ENCODE measurements around the gene XAGE2.

Gene XAGE2

DNA sequence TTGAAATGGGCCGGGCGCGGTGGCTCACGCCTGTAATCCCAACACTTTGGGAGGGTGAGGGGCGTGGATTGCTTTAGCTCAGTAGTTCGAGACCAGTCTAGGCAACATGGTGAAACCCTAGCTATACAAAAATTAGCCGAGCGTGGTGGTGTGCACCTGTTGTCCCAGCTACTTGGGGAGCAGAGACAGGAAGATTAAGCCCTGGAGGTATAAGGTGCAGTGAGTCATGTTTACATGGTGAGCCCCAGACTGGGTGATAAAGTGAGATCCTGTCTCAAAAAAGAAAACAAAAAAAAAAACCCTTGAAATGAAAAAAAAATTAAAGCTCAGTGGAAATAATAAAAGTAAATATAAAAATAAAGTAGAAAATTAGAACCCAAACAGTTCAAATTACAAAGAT lies 6.9 kb upstream of the XAGE2 start:
- no peaks in the 10 kb centered on the region for H3K27me3 ChIP-seq (ENCODE audit: control insufficient read depth, insufficient read depth, low read length)
- no peak overlapping the region for H3K9ac ChIP-seq (ENCODE audit: low read length)
- no peak overlapping the region for H3K27ac ChIP-seq (ENCODE audit: low read length)
- H3K4me1 ChIP-seq (ENCODE audit: control insufficient read depth, low read depth, low read length): no peaks in the 10 kb centered on the region
- peaks cover 14% of the 10 kb centered on the region for H3K9me3 ChIP-seq (ENCODE audit: control insufficient read depth, low read depth, low read length)
- no peak overlapping the region for H3K4me3 ChIP-seq (ENCODE audit: low read length)
- H3K36me3 ChIP-seq (ENCODE audit: control insufficient read depth, low read depth, low read length): no peaks in the 10 kb centered on the region

DNA sequence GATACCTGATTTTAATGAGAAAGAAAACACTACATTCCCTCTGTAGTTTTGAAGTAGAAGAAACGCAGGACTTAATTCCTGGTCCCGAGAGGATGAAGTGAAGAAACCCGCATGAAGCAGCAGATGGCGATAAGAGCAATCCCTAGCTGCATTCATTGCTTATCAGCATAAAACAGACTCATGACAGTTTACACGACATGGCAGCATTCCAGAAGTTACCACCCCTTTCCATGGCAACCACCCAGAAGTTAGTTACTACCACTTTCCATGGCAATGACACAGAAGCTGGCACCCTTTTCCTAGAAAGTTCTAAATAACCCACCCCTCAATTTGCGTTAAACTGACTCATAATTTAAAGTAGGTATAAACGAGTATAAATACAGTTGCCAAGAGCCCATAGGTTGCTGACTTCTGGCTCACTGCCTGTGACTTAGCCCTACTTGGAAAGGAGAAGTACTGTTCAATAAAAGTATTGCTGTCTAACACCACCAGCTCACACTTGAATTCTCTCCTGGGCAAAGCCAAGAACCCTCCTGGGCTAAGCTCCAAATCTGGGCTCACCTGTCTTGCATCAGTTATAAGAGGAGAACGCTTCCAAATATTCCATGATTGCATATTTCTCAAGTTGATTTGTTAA lies 5.5 kb upstream of the XAGE2 start:
- H3K36me3 ChIP-seq (ENCODE audit: control insufficient read depth, low read depth, low read length): no peaks in the 10 kb centered on the region
- no peak overlapping the region for H3K4me3 ChIP-seq (ENCODE audit: low read length)
- no peaks in the 10 kb centered on the region for H3K4me1 ChIP-seq (ENCODE audit: control insufficient read depth, low read depth, low read length)
- peaks cover 18% of the 10 kb centered on the region for H3K9me3 ChIP-seq (ENCODE audit: control insufficient read depth, low read depth, low read length)
- no peak overlapping the region for H3K27ac ChIP-seq (ENCODE audit: low read length)
- no peak overlapping the region for H3K9ac ChIP-seq (ENCODE audit: low read length)
- no peaks in the 10 kb centered on the region for H3K27me3 ChIP-seq (ENCODE audit: control insufficient read depth, insufficient read depth, low read length)

DNA sequence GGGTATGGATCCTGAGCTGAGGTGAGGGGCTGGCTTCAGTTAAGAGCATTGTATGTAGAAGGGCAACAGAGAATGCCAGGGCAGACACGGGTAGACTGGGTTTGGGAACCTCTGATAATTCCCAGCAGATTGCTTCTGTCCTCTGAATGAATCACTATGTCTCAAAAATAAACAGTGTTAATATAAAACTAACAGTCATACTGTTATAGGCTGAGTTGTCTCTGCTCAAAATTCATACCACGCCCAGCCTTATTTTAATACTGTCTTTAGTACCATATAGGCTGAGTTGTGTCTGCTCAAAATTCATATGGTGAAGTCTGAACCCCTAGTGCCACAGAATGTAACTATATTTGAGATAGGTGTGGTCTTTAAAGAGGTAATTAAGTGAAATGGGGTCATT lies 10.0 kb downstream of the XAGE2 start:
- peaks cover 18% of the 10 kb centered on the region for H3K9me3 ChIP-seq (ENCODE audit: control insufficient read depth, low read depth, low read length)
- H3K27ac ChIP-seq (ENCODE audit: low read length): no peak overlapping the region
- no peaks in the 10 kb centered on the region for H3K4me1 ChIP-seq (ENCODE audit: control insufficient read depth, low read depth, low read length)
- H3K4me3 ChIP-seq (ENCODE audit: low read length): no peak overlapping the region
- H3K27me3 ChIP-seq (ENCODE audit: control insufficient read depth, insufficient read depth, low read length): no peaks in the 10 kb centered on the region
- no peaks in the 10 kb centered on the region for H3K36me3 ChIP-seq (ENCODE audit: control insufficient read depth, low read depth, low read length)
- no peak overlapping the region for H3K9ac ChIP-seq (ENCODE audit: low read length)

DNA sequence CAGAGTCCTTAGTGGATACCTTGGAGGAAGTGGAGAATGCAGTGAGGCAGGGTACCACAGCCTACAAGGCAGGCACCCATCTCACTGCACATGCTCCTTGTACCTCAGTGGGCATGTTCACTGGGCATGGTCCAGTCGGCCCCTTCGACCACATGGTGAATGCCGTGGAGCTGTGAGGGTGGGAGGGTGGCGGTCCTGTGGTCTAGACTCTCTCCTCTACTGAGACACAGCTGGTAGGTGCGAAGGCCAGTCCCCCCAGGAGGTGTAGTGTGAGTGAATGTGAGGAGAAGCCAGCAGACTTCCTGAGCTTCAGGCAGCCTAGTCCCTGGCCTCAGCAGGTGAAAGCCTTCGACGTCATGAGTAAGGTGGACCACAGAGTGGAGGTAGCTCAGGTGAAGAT lies 12.2 kb downstream of the XAGE2 start:
- Histone ChIP-seq H3K9ac (ENCODE audit: low read length) (no peak overlapping the region), H3K9me3 (ENCODE audit: control insufficient read depth, low read depth, low read length) (peaks cover 18% of the 10 kb centered on the region), H3K27me3 (ENCODE audit: control insufficient read depth, insufficient read depth, low read length) (no peaks in the 10 kb centered on the region), H3K4me1 (ENCODE audit: control insufficient read depth, low read depth, low read length) (no peaks in the 10 kb centered on the region), H3K36me3 (ENCODE audit: control insufficient read depth, low read depth, low read length) (no peaks in the 10 kb centered on the region), H3K4me3 (ENCODE audit: low read length) (no peak overlapping the region), H3K27ac (ENCODE audit: low read length) (no peak overlapping the region)

DNA sequence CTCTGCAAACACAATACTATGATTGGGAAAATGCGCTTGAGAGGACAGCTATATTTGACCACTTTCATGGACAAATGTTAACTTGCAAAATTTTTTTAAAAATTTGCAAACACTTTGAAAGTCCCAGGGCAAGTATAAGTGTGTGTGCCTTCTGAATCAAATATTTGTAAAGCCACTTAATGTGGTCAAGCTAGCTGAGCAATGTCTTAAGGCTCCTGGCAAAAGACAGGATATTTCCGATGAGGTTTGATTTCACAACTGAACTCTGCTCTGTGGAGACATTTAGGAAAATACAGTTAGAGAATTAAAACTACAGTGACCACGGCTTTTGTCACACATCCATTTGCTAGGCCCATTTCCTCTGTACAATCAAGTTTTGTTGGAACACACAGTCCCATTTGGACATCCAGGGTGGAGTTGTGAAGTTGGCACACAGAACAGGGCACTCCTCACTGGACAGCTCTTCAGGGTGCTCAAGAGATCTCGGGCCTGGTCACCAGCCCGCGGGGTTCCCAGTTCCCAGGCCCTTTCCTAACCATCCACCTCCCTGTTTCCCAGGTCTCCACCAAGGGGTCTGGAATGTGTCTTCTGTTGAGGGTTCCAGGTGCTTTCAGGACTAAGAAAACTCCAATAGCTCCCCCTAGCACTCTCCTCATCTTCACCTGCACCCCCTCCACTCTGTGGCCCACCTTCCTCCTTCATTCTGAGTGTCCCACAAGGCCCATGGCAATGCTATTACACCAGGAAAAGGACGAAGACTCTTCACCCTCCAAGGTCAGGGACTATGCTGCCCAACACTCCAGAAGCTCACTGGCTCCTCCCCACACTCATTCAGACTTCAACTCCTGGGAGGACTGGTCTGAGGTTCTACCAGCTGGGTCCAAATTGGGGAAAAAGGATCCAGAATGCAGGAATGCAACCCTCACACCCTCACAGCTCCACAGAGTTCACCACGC lies 41.9 kb downstream of the XAGE2 start:
- no peaks in the 10 kb centered on the region for H3K36me3 ChIP-seq (ENCODE audit: control insufficient read depth, low read depth, low read length)
- no peak overlapping the region for H3K9ac ChIP-seq (ENCODE audit: low read length)
- H3K9me3 ChIP-seq (ENCODE audit: control insufficient read depth, low read depth, low read length): peaks cover 8% of the 10 kb centered on the region
- no peaks in the 10 kb centered on the region for H3K27me3 ChIP-seq (ENCODE audit: control insufficient read depth, insufficient read depth, low read length)
- H3K4me1 ChIP-seq (ENCODE audit: control insufficient read depth, low read depth, low read length): no peaks in the 10 kb centered on the region
- H3K4me3 ChIP-seq (ENCODE audit: low read length): no peak overlapping the region
- H3K27ac ChIP-seq (ENCODE audit: low read length): no peak overlapping the region

DNA sequence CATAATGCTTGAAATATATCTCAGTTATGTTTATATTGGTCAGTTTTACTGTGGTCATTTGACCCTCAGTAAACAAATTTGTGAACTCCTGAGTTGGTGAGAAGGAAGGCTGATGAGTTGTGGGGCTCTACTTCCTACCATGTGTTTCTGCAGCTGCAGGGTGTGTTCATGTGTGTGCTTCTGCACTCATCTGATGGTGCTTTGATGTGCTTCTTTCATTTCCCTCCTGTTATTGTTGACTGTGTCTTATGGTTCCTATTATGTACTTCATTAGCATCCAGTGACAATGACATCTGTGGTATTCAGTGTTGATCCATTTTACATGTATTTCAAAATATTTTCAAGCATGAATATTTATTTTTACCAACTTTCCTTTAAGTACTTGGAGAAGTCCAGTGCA lies 46.5 kb downstream of the XAGE2 start:
- Histone ChIP-seq H3K9ac (ENCODE audit: low read length) (no peak overlapping the region), H3K9me3 (ENCODE audit: control insufficient read depth, low read depth, low read length) (peaks cover 3% of the 10 kb centered on the region), H3K27me3 (ENCODE audit: control insufficient read depth, insufficient read depth, low read length) (no peaks in the 10 kb centered on the region), H3K4me1 (ENCODE audit: control insufficient read depth, low read depth, low read length) (no peaks in the 10 kb centered on the region), H3K36me3 (ENCODE audit: control insufficient read depth, low read depth, low read length) (no peaks in the 10 kb centered on the region), H3K27ac (ENCODE audit: low read length) (no peak overlapping the region), H3K4me3 (ENCODE audit: low read length) (no peak overlapping the region)

DNA sequence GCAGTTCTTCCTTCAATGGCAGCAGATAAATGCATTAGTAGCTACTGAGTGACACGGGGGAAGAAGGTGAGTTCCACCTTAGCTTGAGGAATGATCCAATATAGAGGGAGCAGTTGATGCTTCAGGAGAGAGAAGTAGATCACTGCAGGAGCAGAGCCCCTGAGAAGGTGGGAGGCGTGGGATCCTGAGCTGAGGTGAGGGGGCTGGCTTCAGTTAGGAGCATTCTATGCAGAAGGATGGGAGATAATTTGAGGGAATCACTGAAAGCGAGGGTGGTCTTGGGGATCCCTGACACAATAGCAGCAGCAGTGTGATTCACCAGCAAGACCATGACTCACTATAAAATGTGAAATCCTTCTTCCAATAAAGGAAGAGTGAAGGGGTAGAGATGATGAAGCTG lies 48.0 kb downstream of the XAGE2 start:
- H3K9me3 ChIP-seq (ENCODE audit: control insufficient read depth, low read depth, low read length): peaks cover 3% of the 10 kb centered on the region

DNA sequence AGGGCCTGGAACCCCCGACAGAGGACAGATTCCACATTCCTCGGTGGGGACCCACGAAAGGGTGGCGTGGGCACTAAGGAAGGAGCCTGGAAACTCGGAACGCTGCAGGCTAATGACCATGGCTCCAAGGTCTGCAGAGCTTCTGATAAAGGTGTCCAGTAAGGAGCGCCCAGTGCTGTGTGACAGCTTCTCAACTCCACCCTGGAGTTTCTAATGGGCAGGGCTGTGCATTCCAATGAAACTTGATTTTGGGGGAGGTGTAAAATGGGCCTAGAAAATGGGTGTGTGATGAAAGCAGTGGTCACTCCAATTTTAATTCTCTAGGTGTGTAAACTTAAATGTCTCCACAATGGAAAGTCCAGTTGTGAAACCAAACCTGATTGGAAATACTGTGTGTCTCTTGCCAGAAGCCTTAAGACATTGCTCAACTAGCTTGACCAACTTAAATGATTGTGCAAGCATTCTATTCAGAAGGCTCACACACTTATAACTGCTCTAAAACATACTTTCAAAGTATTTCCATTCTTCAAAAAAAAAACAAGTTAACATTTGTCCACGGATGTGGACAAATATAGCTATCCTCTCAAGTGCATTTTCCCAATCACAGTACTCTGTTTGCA lies 52.1 kb downstream of the XAGE2 start:
- Histone ChIP-seq H3K36me3 (ENCODE audit: control insufficient read depth, low read depth, low read length) (no peaks in the 10 kb centered on the region), H3K4me1 (ENCODE audit: control insufficient read depth, low read depth, low read length) (no peaks in the 10 kb centered on the region), H3K9me3 (ENCODE audit: control insufficient read depth, low read depth, low read length) (peaks cover 8% of the 10 kb centered on the region), H3K4me3 (ENCODE audit: low read length) (no peak overlapping the region), H3K27me3 (ENCODE audit: control insufficient read depth, insufficient read depth, low read length) (no peaks in the 10 kb centered on the region), H3K27ac (ENCODE audit: low read length) (no peak overlapping the region), H3K9ac (ENCODE audit: low read length) (no peak overlapping the region)

More for the DNA sequence above, 48.0 kb downstream of the XAGE2 start:
- no peaks in the 10 kb centered on the region for H3K27me3 ChIP-seq (ENCODE audit: control insufficient read depth, insufficient read depth, low read length)
- no peak overlapping the region for H3K9ac ChIP-seq (ENCODE audit: low read length)
- no peak overlapping the region for H3K27ac ChIP-seq (ENCODE audit: low read length)
- H3K36me3 ChIP-seq (ENCODE audit: control insufficient read depth, low read depth, low read length): no peaks in the 10 kb centered on the region
- no peaks in the 10 kb centered on the region for H3K4me1 ChIP-seq (ENCODE audit: control insufficient read depth, low read depth, low read length)
- no peak overlapping the region for H3K4me3 ChIP-seq (ENCODE audit: low read length)

DNA sequence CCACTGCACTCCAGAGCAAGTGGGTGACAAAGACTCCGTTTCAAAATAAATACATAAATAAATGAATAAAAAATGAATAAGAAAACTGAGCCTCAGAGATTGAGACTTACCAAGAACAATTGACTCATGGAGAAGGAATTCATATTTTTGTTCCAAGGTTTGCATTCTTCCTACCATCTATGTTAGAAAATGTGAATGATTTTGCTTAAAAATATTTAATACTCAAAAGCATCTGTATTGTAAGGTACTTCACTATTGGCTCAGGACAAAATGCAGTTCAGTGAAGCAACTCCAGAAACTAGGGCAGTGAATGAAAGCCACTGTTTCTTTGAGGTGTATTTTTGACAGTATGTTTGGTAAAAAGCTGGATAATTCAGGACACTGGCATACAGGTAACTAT lies 54.1 kb downstream of the XAGE2 start:
- no peaks in the 10 kb centered on the region for H3K27me3 ChIP-seq (ENCODE audit: control insufficient read depth, insufficient read depth, low read length)
- peaks cover 11% of the 10 kb centered on the region for H3K9me3 ChIP-seq (ENCODE audit: control insufficient read depth, low read depth, low read length)
- H3K9ac ChIP-seq (ENCODE audit: low read length): no peak overlapping the region
- H3K27ac ChIP-seq (ENCODE audit: low read length): no peak overlapping the region
- H3K4me3 ChIP-seq (ENCODE audit: low read length): no peak overlapping the region
- H3K4me1 ChIP-seq (ENCODE audit: control insufficient read depth, low read depth, low read length): no peaks in the 10 kb centered on the region
- H3K36me3 ChIP-seq (ENCODE audit: control insufficient read depth, low read depth, low read length): no peaks in the 10 kb centered on the region

DNA sequence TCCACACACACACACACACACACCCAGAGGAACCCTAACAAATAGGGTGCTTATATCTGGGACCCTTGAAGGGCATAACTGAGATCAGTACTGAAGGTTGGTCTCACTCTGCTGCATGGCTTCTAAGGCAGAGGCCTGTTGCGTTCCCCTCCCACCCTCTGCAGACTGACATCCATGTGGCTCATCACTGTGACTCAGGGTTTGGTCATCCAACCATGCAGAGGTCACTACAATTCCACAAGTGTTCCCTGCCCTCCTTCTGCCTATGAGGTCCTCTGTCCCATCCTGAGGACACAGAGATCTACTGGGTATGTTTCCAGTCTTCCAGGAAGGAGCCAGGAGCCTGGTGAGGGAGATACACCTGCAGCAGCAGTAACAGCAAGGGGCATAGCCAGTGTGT lies 55.8 kb downstream of the XAGE2 start:
- Histone ChIP-seq H3K4me3 (ENCODE audit: low read length) (no peak overlapping the region), H3K4me1 (ENCODE audit: control insufficient read depth, low read depth, low read length) (no peaks in the 10 kb centered on the region), H3K36me3 (ENCODE audit: control insufficient read depth, low read depth, low read length) (no peaks in the 10 kb centered on the region), H3K27me3 (ENCODE audit: control insufficient read depth, insufficient read depth, low read length) (no peaks in the 10 kb centered on the region), H3K9ac (ENCODE audit: low read length) (no peak overlapping the region), H3K27ac (ENCODE audit: low read length) (no peak overlapping the region), H3K9me3 (ENCODE audit: control insufficient read depth, low read depth, low read length) (peaks cover 15% of the 10 kb centered on the region)

All from iPS-18a (cell line).